Activated CD8-positive, alpha-beta memory T cell treated with anti-CD3 and anti-CD28 coated beads, Interleukin-2, amount 50 U/mL, for 48 hours (primary cell): ENCODE results near the gene PRM2.
A peak's percentile ranks its signal among the peaks of the same experiment; 100 is the strongest.

Experiments used
- DNase-seq: peaks from one replicate; pipeline ENCODE4 v3.0.0-alpha.2; 2020

The PRM2 gene

DNA sequence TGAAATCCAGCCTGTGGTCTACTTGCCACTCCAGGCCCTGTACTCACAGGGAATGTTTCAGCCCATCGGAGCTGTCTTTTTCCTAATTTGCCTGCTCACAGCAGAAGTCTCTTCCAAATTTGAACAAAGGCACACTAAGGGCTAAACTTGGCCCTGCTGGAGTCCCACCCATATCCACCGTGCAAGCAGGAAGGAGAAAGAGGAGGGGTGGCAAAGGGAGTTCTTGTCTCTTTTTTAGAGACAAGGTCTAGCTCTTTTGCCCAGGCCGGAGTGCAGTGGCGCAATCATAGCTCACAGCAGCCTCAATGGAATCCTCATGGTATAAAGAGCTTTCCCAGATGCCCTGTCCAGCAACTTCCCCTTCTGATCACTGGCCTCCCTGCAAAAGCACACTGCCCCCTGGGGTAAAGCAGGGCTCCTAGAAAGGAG lies 7.6 kb upstream of the PRM2 start:
- DNase-seq = no peak

DNA sequence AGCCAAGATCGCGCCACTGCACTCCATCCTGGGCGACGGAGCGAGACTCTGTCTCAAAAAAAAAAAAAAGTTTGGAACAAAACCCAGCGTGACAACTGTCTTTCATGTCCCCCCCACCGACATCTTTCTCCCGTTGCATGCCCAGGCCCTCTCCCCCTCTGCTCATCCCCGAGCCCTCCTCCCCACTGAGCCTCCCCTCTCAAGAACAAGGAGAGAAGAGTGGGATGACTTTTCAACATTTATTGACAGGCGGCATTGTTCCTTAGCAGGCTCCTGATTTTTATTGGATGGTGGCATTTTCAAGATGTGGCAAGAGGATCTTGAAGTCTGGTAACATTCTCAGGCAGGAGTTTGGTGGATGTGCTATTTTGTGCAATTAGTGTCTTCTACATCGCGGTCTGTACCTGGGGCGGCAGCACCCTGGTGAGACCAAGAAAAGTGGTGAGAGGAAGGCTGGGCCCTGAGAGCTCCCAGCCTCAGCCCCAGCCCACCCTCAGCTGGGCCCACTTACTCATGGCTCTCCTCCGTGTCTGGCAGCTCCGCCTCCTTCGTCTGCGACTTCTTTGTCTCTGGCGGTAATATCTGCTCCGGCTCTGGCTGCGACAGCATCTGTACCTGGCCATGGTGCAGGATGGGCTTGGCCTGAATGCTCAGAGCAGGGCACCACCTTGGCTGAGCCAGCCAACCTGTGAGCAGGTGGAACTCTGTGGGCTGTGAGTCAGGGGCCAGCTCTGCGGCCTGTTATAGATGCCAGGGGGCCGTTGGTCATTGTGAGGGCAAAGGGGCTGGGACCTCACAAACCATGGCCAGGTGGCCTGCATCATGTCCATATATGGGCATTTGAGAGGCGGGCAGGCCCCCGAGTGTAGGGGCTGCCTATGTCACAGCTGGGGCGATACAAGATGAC lies 4.6 kb upstream of the PRM2 start, which contains the start of gene PRM1:
TSS of gene PRM1 (minus strand) at position 715 of the 907 bp plus-strand sequence. CDS start at position 623, 92 bp downstream.
- DNase-seq = no peak

DNA sequence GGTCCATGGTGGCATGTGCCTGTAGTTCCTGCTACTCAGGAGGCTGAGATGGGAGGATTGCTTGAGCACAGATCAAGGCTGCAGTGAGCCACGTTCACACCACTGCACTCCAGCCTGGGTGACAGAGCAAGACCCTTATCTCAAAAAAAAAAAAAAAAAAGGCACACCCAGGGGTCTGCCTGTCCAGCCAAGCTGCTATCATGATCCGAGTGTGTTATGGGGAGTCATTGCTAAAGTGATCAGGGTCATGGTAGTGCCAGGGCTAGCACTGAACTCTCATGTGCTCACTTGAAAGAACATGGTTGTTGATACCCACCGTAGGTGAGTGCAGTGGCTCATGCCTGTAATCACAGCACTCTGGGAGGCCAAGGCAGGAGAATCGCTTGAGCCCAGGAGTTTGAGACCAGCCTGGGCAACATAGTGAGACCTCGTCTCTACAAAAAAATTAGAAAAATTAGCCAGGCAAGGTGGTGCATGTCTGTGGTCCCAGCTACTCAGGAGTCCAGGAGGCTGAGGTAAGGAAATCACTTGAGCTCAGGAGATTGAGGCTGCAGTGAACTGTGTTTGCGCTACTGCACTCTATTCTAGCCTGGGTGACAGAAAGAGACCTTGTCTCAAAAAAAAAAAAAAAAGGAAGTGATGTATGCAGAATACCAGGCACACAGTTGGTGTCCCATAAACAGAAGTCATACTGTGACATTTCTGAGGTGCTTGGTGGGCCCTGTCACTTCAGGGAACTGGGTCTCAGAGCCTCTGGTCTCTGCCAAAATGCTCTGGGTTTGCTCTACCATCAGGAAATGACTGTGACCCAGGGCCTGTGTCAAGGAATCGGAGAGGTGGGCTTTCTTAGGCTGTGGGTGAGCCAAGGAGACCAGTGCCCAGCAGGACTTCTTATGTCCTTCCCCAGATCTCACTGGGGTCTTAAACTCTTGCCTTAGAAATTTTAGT lies 2.7 kb upstream of the PRM2 start:
- DNase-seq = no peak

DNA sequence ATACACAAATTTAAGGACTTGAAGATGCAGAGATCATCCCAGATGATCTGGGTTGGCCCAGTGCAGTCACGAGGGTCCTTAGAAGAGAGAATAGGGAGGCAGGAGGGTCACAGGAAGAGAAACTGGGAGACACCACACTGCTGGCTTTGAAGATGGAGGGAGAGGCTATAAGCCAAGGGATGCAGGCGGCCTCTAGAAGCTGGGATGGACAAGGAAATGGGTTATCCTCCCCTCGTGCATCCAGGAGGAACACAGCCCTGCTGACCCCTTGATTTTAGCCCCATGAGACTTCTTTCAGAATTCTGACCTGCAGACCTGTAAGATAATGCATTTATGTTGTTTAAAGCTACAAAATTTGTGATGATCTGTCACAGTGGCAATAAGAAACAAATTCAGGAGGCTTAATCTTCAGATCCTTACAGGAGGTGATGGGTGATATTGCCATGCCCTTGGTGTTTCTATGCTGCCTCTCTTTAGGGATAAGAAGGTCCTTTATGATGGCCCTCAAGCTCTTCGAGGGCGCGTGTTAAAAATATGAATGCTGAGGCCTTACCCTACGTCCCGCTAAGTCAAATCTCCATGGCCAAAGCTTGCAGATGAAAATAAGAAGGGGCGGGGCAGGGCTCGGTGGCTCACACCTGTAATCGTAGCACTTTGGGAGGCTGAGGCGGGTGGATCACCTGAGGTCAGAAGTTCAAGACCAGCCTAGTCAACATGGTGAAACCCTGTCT lies 1.5 kb upstream of the PRM2 start:
- no peak for DNase-seq

DNA sequence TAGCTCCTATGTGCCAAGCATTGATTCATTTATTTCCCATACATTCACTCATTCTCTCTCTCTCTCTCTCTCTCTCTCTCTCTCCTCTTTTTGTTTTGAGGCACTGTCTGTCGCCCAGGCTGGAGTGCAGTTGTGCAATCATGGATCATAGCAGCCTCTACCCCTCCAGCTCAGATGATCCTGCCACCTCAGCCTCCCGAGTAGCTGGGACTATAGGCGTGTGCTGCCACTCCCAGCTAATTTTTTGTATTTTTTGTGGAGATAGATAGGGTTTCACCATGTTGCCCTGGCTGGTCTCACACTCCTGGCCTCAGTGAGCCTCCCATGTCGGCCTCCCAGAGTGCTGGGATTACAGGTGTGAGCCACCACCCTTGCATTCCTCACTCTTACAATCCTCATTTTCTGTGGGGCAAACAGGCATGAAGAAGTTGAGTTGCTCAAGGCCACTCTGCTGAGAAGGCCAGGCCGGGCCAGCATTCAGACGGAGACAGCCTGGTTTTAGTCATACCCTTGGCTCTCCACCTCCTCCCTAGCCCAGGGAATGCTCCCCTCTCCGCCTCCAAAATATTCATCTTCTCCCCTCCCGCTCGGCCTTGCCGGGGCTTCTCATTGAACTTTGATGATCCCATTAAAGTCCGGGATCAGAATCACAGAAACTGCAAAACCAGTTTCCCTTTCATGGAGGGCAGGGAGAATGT lies 765 bp upstream of the PRM2 start:
- no peak for DNase-seq

DNA sequence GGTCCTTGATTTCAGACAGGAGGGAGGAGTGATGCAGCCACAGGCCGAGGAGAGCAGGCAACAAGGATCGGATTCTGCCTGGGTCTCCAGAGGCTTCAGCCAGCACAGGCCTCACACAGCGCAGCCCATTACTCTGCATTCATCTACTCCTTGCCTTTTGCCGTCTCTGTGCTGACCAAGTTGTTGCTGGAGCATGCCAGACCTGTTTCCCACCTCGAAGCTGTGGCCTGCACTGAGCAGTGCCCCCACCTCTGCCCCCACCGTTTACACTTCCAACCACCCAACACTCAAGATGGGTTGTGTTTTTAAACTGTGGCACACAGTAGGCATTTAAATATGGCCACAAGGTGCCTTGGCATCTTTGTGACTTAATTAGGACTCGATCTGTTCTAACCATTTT lies 1.3 kb downstream of the PRM2 start:
- no peak for DNase-seq

DNA sequence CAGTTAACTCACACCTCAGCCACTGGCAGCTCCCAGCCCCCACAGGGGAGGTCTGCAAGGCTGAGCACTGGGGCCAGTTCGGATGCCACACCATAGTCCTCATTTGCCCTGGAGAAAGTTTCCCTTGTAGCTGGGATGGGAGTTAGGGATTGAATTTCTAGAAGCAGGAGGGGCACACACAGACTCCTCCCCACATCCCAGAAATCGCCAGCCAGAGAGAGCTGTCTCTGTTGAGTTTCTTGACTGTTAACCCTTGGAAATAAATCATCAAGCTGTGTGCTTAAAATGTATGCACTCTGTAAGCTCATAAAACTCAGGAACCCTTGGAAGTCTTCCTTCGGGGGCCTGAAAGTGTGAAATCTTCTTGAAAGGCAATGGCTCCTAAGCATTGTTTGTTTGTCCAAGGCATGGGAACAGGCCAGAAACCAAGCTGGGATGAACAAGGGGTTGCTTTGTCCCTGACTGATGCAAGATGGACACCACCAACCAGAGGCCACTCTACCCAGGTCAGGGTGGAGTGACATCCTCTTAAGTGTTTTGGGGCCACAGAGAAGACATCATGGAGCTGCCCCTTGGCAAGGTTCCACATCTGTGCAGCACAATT lies 2.5 kb downstream of the PRM2 start:
- DNase-seq = no peak

DNA sequence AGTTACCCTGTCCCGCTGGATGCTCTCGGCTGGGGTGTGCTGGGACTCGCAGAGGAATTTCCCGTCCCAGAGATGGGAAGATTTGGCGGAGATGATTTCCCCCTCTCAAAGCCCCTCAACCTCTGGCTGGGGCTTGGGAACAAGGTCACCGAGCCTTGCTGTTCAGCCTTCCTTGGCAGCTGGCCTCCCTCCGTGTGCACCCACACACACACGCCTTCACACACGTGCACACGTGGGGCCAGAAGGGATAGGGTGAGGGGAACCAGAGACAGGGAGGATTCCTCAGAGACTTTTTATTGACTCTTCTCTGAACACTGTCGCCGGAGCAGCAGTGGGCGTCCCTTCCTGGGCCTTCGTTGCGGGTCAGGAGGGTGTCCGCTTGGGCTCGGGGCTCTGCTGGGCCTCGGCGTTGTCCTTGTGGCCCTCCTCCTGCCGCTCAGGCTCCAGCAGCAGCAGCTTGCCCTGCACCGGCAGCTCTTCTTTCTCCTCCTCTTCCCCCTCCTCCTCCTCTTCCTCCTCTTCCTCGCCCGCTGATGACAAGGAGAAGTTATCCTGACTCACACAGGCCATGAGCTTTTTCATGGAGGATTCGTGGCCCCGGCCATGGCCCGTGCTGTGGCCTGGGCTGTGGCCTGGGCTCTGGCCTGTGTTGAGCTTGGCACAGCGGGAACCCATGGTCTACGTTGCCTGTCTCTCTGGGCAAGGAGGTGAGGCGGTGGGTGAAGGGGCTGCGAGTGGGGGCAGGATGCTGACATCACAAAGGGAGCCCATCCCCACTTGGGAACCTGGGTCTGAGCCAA lies 3.2 kb downstream of the PRM2 start, which contains the start of gene PRM3:
TSS of gene PRM3 (minus strand) at position 709 of the 800 bp plus-strand sequence. CDS start at position 675, 34 bp downstream.
- no peak for DNase-seq

DNA sequence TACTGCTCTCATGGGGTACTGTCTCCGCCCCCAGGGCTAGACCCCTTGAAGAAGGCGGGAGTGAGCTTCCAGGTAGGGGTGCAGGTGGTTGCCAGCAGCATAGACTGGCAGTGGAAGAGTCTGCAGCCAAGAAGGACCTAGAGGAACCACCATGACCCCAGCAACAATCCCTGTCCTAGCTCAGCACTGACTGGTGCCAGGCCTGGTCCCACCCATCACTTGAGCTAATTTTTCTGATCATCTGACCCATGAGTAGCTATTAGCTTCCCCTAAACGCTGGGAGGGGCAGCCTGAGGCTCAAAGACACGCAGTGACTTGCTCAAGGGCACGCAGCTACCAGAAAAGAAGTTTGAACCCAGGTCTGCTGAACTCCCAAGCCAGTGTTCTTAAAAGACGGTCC lies 3.8 kb downstream of the PRM2 start:
- no peak for DNase-seq

DNA sequence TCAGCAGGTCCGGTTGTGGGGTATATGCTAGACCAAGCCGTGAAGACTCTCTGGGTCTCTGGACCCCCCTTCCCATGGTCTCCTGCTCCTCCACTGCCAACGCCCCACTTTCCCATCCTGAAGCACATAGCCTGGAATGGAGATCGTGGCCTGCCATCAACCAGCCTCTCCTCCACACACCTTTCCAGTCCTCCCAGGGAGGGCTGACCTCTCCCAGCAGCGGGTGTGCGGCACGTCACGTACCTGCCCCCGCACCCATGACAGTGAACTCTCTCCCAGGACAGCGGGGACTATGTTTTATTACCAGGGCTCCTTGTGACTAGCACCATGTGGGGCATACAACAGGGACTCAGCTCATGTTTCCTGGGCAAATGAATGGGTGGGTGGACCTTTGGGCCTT lies 4.7 kb downstream of the PRM2 start:
- no peak for DNase-seq

DNA sequence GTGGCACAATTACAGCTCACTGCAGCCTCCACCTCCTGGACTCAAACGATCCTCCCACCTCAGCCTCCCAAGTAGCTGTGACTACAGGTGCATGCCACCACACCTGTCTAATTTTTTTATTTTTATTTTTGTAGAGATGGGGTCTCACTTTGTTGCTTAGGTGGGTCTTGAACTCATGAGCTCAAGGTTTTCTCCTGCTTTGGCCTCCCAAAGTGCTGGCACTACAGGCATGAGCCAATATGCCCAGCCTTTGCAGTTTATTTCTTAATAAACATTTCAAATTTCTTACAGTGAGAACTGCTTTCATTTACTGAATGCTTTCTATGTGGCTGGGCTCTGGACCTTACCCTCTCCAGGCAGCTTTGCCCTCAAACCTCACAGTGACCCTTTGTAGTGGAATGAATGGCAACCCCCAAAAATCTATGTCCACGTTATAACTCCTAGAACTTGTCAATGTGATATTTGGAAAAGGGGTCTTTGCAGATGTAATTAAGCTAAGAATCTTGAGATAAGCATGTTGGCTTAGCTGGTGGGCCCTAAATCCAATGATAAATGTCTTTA lies 5.6 kb downstream of the PRM2 start:
- no peak for DNase-seq

DNA sequence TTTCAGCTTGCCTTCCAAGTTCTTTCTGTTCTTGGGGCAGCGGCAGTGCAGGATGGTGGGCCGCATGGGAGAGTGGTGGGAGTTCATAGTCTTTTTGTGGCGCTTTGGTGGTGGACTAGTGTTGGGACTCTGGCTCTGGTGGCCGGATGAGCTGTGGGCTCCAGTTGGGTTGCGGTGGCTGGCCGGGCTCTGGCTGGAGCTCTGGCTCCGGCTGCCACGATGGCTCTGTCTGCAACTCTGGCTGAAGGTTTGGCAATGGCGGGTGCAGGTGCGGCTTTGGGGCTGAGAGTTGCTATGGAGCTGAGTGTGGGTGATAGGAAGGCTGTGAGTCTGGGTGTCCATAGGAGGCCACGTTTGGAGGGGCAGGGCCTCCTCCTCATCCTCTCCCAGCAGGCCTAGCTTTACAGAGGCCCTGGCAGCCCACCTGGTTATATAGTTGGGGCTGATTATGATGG lies 7.3 kb downstream of the PRM2 start, which contains the start of gene TNP2:
TSS of gene TNP2 (minus strand) at position 405 of the 455 bp plus-strand sequence. CDS start at position 342, 63 bp downstream.
- no peak for DNase-seq

DNA sequence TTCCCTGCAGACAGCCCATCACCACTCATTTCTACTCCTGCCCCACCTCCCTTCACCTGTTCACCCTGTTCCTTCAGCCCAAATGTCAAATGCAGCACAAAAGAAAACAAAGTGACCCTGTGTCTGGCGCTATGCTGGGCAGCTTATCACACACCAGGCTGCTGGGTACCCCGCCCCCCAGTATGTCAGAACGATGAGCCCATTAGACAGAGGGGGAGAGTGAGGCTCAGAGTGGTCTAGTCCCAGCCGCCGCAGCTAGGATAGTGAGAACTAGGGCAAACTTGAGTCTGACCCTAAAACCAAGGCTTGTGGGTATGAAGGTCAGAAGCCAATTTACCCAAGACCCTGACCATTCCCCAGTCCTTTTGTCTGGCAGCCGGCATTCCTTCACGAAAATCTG lies 11.2 kb downstream of the PRM2 start:
- DNase-seq = no peak

DNA sequence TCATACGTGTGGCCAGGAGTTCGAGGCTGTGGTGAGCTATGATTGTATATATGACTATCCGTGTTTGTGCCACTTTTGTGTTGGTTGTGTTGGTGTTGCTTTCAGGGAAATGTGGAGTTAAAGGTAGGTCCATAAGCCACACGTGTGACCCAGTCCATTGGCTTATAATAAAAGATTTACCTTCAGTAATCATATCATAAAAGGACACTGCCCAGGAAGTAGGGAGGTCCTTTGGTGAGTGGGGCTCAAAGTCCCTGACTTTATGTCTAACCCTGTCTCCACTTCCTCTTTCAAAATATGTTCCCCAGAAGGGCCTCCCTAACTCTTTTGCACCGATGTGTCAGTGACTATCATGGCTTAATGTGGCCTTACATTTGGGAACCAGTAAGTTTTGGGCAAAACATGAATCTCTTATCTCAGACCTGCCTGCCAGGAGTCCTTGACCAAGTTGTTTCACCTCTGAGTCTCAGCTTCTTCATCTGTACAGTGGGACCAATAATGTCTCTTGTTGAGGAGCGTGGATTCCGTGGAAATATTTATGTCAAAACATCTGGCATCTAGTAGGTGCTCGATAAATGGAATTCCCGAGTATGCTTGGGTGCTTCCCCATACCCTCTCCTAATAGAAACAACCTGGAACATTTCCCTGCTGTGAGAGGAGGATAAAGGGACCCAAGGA lies 12.0 kb downstream of the PRM2 start:
- no peak for DNase-seq

DNA sequence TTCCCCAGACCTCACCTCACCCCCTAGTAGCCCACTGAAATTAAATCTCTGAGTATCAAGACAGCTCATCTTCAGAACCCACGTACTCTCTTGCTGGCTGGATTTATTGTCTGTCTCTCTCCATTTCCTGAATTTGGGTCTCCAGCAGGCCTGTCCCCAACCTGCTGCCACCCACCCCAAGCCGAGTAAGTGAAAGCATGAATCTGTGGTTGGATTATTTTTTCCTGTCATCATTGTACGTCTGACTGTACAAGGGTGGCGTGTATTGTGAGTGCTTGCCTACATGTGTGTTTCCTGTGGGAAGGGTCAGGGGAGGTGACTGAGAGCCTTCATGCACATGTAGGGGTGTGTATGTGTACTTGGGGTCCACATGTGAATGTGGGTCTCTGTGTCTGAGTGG lies 12.5 kb downstream of the PRM2 start:
- peak; percentile 72 for DNase-seq

DNA sequence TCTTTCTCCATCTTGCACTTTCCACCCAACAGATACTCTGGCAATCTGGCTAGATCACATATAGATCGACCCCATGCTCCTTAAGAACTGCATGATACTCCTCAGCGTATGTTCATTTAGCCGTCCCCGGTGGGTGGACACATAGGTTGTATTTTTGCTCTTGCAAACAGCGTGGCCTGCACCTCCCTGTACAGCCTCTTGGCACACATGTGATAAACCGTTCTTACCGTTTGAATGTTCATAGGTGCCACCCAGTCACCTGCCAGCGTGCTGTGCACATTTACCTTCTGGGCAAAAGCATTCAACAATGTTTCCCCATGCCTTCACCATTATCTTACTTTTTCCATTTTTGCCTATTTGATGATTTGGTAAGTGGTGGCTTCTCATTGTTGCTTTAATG lies 13.4 kb downstream of the PRM2 start:
- no peak for DNase-seq

DNA sequence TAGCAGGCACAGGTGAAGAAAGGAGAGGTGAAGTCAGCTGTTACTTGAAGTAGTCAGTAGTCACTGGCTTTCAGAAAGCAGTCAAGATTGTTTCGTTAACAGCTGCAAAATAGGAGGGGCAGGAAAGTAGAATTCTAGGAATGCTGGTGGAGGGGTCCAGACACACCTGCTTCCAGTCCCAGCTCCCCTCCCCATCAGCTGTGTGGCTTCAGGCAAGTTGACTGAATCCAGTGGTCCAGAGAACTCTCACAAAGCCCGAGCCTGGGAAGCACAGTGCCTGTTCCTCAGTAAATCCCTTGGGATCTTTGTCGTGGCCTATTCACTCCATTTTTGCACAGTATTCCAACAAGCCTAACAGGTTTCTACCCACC lies 15.7 kb downstream of the PRM2 start:
- DNase-seq = no peak

DNA sequence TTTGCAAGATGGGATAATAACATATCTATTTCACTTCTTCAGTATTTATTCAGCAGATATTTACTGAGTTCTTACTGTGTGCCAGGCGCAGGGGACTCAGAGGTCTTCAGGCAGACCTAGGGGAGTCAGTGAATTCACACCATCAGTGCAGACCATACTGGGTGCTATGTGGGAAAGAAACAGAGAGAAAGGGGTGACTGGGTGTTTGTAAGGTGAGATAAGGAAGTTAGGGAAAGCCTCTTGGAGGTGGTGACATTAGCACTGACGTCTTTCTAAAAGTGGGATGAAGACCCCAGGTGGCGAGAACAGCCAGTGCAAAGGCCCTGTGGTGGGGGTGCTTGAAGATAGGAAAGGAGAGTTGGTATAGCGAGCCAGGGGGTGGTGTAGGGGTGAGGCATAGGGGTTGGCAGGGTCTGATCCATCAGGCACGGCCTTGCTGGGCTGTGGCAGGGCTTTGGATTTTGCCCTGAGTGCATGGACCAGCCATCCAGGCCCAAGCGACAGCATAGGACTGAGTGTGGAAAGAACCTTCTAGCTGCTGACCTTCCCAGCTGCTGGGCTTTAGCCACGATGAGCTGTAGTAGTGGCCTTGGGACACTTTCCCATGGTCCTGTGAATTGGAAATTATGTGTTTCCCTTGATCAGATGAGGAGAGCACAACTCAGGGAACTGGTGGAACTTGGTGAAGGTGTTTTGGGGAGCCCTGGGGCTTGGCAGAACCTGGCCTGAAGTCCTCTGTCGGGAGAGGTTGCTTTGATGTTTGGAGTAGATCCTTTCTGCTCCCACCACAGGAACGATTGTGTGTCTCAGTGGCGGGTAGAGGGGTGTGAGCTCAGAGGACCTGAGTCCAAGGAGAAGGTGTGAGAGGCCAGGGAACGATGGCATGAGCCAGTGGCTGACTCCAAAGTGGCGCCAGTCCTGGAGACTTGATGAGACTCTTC lies 16.4 kb downstream of the PRM2 start:
- no peak for DNase-seq
